ENCODE data around the gene CISD3.

CISD3 gene

GRCh38 chr17:38728290-38728831, 1.8 kb upstream of the CISD3 start:
- no peak for DNase-seq (ENCODE audit: low spot score)

DNA sequence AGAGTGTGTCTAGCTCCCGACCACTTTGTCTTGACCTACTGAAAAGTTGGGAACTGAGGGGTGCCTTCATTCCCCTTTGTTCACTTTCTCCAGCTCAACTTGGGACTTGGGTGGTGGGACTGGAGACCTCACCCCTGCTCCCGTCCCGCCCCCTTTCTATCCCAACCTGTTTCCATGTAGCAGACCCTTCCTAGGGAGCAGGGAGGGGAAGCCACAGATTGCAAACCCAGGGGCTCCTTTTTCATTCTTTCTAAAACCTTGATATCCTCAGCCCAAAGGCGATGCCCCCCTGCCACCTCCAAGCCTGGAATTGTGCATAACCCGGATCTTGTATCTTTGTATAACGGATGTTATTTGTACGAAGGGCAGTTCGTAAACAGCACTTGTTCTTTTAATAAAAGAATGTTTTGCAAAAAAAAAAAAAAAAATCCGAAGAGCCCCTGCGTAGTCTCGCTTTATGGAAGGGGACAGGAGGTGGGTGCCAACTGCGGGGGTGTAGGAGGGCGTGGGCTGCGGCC, 714 bp upstream of the CISD3 start:
- DNase-seq (ENCODE audit: low spot score) = no peak

GRCh38 chr17:38730526-38731379, 612 bp downstream of the CISD3 start:
- peak; percentile 83 for DNase-seq (ENCODE audit: low spot score)

DNA sequence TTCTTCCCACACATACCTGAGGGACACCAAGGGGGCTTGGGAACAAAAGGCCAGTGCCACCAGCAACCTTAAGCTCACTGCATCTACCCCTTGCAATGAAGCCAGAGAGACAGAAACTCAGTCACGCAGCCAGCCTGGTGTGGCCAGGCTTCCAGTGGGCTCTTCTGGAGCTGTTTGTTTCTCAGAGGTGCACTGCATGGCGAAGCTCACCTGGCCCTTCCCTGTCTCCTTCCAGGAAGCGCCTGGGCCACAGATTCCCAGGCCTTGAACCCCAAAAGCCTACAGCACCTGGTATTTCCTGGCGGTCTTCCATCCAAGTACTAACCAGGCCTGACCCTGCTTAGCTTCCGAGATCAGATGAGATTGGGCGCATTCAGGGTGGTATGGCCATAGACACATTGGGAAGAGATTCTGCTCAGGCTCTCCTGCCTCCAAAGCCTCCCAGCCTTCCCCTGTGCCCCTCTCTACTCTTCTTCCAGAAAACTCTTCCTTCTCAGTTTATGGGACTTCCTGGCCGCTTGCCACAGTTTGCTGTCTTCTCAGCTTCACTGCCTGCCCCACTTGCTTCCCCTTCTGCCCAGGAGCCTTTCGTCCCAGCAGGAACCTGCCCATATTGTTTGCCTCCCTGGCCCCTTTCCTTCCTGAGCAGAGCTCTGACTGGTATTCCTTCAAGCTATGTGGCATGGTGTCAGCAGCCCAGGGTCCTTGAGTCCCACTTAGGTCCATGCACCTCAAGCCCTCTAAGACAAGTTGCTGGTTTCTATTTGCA, 1.6 kb downstream of the CISD3 start:
- no peak for DNase-seq (ENCODE audit: low spot score)

DNA sequence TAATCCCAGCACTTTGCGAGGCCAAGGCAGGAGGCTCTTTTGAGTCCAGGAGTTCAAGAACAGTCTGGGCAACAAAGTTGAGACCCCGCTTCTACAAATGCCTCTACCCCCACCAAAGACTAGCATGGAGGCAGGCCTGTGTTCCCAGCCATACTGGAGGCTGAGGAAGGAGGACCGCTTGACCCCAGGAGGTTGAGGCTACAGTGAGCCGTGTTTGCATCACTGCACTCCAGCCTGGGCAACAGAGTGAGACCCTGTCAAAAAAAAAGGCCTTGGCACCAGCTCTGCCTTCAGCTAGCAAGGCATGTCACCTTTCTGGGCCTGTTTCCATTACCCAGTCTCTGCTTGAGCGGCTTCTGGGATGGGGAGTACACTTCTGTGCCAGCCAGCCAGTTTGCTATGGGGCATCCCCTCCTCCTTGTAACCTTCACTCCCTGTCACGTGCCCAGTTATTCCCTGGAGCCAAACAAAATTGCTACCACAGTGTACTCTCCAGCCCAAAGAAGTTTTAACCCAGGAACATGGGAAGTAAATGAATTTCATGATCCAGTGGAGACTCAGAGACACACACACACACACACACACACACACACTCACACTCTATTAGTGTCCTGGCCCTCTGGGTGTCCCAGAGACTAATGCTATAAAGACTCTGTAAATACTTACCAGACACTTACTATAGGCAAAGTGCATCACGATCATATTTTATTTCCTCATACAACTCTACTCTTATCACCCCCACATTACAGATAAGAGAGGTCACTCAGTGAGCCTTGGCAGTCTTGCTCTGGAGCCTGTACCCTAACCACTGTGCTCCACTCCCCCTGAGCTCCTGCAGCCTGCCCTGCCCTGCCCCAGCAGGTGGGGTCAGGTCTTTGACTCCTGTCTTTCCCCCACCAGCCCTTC, 2.5 kb downstream of the CISD3 start:
- DNase-seq (ENCODE audit: low spot score) = no peak

- DNase-seq (ENCODE audit: low spot score) = no peak
These were observed 3.3 kb downstream of the CISD3 start for GRCh38 chr17:38733282-38733981.

DNA sequence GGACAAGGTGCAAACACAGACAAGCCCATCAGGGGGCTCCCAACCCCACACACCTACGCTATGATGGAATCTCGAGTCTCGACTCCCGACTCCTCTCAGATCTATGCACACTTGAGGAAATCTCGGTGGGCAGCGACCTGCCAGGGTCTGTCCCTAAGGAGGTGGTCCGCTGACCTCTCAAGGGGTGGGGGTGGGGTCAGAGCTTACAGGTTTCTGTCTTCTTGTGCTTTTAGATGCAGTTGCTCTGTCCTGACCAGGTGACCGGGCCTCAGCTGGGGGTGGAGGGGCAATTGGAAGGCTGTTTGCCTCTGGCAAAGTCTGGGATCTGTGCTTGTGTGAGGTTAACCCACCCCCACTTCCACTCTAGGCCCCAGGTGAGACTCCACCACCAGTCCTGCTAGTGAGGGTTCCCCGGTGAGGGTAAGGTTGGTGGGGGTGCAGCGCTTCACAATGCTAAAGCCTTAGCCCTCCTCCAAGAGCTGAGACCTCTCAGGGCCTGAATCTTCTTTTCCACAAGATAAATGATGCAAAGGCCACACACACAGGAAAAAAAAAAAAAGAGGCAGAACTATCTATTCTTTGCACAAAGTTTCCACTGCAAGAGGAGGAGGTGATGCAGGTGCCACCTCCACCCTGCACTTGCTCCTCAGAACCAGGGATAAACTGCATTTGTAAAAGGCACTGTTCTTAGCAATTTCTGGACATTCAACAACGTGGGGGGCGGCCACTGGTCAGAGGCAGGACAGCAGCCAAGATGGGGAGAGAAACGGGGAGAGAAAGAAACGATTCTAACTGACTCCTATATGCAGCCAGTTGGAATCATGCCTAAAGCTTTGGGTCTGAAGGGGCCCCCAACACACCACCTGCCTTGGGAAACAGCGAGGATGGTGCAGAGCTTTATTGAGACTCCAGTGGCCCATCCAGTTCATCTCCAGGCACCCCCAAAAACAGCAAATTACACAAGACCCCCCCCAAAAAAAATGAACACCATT, 4.1 kb downstream of the CISD3 start:
- no peak for DNase-seq (ENCODE audit: low spot score)

- DNase-seq (ENCODE audit: low spot score) = no peak
These were observed 5.2 kb downstream of the CISD3 start for GRCh38 chr17:38735161-38735997.

- DNase-seq (ENCODE audit: low spot score) = no peak
These were observed 8.0 kb downstream of the CISD3 start for GRCh38 chr17:38738007-38738662.

DNA sequence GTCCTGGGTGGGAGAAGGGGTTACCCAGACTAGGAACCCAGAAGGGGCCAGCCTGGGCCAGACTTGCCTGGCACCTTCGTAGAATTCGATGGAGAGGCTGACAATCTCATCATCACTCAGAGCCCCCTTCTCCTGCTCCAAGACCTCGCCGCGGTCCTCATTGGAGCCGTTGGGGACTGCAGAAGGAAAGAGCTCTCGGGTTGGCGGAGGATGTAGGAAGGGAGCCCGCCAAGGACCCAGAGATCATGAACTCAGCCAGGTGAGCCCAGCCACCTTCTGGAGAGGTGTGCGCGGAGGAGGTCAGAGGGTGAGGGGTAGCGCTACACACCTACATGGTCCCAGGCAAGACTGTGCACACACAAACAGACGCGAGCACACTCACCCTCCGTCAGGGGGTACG, 8.5 kb downstream of the CISD3 start:
- no peak for DNase-seq (ENCODE audit: low spot score)

GRCh38 chr17:38739305-38739704, 9.2 kb downstream of the CISD3 start:
- DNase-seq (ENCODE audit: low spot score) = no peak

DNA sequence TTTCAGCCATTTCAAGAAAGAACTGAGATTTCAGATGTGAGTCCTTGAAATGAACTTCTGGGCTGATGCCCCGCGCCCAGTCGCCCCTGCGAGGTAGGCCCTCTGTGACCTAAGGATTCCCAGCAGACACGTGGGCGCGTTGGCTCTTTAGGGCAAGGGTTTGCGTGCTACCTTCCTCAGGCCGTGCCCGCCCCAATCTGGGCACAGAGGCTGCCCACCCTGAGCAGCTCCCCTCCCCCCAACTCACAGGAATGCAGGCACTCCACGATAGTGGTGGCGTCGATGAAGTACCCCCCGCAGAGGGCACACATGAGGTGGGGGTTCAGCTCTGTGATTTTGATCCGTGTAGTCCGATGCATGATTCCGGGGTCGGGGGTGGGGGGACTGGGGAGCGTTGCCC, 9.9 kb downstream of the CISD3 start:
- no peak for DNase-seq (ENCODE audit: low spot score)

GRCh38 chr17:38740806-38741205, 10.7 kb downstream of the CISD3 start:
- no peak for DNase-seq (ENCODE audit: low spot score)

DNA sequence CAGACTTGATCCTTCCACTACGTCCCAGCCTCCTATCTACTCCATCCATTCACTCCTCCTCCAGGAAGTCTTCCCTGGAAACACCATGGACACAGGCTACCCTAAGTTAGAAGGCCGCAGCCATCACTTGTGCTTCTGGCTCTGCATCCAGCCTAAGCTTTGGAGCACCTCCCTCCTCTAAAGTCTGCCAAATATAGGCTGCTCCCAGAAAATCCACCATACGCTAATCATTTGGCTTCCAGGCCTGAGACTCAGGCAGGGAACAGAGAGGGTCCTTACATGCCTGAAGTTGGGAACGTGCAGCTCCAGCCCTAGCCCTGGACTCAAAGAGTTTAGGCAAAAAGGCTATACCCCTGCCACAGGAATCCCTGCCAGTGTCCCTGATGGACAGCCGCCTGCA, 11.3 kb downstream of the CISD3 start:
- no peak for DNase-seq (ENCODE audit: low spot score)

GRCh38 chr17:38741921-38742410, 11.8 kb downstream of the CISD3 start:
- no peak for DNase-seq (ENCODE audit: low spot score)

DNA sequence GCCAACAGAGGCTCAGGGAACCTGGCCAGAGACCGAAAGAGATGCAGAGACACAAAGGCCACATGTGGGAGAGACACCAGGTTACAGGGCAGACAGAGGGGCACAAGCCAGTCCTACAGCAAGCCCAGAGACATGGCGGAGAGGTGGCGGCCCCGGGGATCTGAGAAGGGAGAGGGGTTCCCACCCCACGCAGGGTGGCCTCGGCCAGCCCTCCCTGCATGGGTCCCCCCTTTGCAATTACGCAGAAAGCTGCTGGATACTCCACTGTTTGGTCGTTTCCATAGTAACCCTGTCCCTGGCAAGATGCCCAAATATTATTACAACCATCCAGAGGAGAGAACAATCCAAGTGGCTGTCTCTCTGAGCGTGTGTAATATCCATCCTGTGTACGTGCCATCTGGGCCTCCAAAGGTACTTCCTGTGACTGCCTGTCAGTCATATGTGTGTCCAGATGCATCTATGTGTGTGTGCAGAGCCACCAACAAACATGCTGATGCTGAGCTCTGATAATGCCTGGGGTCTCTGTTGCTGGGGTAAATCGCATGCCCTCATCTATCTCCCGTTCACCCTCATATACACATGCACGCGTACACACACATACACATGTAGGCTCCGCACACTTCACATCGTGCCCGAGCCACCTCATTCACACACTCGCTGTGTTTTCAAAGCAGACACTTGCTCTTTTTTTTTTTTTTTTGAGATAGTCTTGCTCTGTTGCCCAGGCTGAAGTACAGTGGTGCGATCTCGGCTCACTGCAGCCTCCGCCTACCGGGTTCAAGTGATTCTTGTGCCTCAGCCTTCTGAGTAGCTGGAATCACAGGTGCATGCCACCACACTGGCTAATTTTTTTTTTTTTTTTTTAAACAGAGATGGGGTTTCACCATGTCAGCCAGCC, 12.5 kb downstream of the CISD3 start:
- no peak for DNase-seq (ENCODE audit: low spot score)

GRCh38 chr17:38743556-38744171, 13.5 kb downstream of the CISD3 start:
- DNase-seq (ENCODE audit: low spot score) = no peak
